Left lung (tissue), 10 donors: ENCODE measurements around the gene SCGB2A2. TPM values are rescaled to one million over a fixed set of nuclear protein-coding genes. Genes with fewer than 3 reads are reported as not detected.

ENCODE experiments used
- ATAC-seq: fragments of 200-7000 bp; cut with Tn5 transposase; one replicate; pipeline ENCODE4 v1.9.1; 2020; ENCODE audit warnings: moderate library complexity
- DNase-seq, 4 donors: peaks; one replicate each; pipeline ENCODE4 v3.0.0-alpha.2; 2013 to 2020
- H3K27ac ChIP-seq, 2 donors: fragments of 200-600 bp; sonication (generic) in 1 of 2; one replicate each; pipeline versions ENCODE4 v1.5.0 to v1.8.0; 2020 to 2021
- H3K27me3 ChIP-seq, 2 donors: fragments of 200-600 bp; sonication (generic) in 1 of 2; one replicate each; pipeline versions ENCODE4 v1.5.0 to v1.8.0; 2020 to 2021
- H3K36me3 ChIP-seq, 2 donors: fragments of 200-600 bp; sonication (generic) in 1 of 2; one replicate each; pipeline versions ENCODE4 v1.5.0 to v1.8.0; 2020 to 2021
- H3K4me1 ChIP-seq, 2 donors: fragments of 200-600 bp; one replicate each; pipeline ENCODE4 v1.8.0; 2021
- H3K4me3 ChIP-seq, 2 donors: fragments of 200-600 bp; sonication (generic) in 1 of 2; one replicate each; pipeline versions ENCODE4 v1.5.0 to v1.8.0; 2020 to 2021; ENCODE audit warnings: mild to moderate bottlenecking in 1 of 2
- H3K9me3 ChIP-seq, 2 donors: fragments of 200-600 bp; sonication (generic) in 1 of 2; one replicate each; pipeline versions ENCODE4 v1.5.0 to v1.8.0; 2020 to 2021
- CTCF ChIP-seq, 2 donors: fragments of 200-600 bp; sonication (generic) in 1 of 2; IDR thresholded peaks; one replicate each; pipeline versions ENCODE4 v1.5.0 to v1.8.0; 2021; ENCODE audit warnings: antibody characterized with exemption in 2 of 2
- intact Hi-C, 2 donors: fragments of 100-400 bp; cut with DNase I; formaldehyde crosslinking; loops; one replicate each; pipeline versions ENCODE4 v1.11.2 to v1.14.2; 2022
- polyA plus RNA-seq, 6 donors: library from polyadenylated mRNA; unstranded; fragments of 120-200 nt; gene quantifications; one replicate each; pipeline ENCODE4 v1.2.1, GENCODE V29; 2013; ENCODE audit not compliant: insufficient read length in 6 of 6
- total RNA-seq, 2 donors: library from RNA; stranded (reverse); fragmentation: NEBNext Ultra II Directional; extraction: Animal tissue kit (Norgen Biotek cat#: 25700); gene quantifications; one replicate each; pipeline ENCODE4 v1.2.1, GENCODE V29; 2021
- donor health status: DM: no; HTN: yes; CAD: no.
- donor health status: DM: no; HTN: no; CAD: no.

SCGB2A2 gene
- total and polyA plus RNA-seq, 8 donors = not detected

GRCh38 chr11:62237499-62237898 lies 32.5 kb upstream of the SCGB2A2 start:
- TF ChIP-seq CTCF (IDR thresholded peaks at IDR 0.05) = no peak
- DNase-seq (no peak), ATAC-seq (no peak)
- no peaks in the 10 kb centered on the region for H3K9me3 ChIP-seq
- H3K27ac ChIP-seq = no peak overlapping the region
- intact Hi-C loops = no loop called here
- no peak overlapping the region for H3K4me3 ChIP-seq
- H3K36me3 ChIP-seq = no peaks in the 10 kb centered on the region
- no peaks in the 10 kb centered on the region for H3K4me1 ChIP-seq
- peaks cover 0 to 45% of the 10 kb centered on the region in 2 donors for H3K27me3 ChIP-seq

- peaks cover 0 to 45% of the 10 kb centered on the region in 2 donors for H3K27me3 ChIP-seq
- H3K9me3 ChIP-seq = no peaks in the 10 kb centered on the region
- no peak overlapping the region for H3K27ac ChIP-seq
- intact Hi-C loops = no loop called here
- ATAC-seq (no peak), DNase-seq (no peak)
- H3K36me3 ChIP-seq = no peaks in the 10 kb centered on the region
- H3K4me3 ChIP-seq = no peak overlapping the region
- TF ChIP-seq CTCF (IDR thresholded peaks at IDR 0.05) = no peak
- H3K4me1 ChIP-seq = no peaks in the 10 kb centered on the region
Observed at GRCh38 chr11:62238151-62238550, 31.8 kb upstream of the SCGB2A2 start.

GRCh38 chr11:62241095-62241494 lies 28.9 kb upstream of the SCGB2A2 start:
- intact Hi-C loops = no loop called here
- Histone ChIP-seq H3K36me3 (no peaks in the 10 kb centered on the region), H3K27ac (no peak overlapping the region), H3K4me3 (no peak overlapping the region), H3K27me3 (peaks cover 0 to 40% of the 10 kb centered on the region in 2 donors), H3K4me1 (no peaks in the 10 kb centered on the region), H3K9me3 (no peaks in the 10 kb centered on the region)
- TF ChIP-seq CTCF (IDR thresholded peaks at IDR 0.05) = no peak
- ATAC-seq (no peak), DNase-seq (no peak)

- DNase-seq (no peak), ATAC-seq (no peak)
- intact Hi-C loops = no loop called here
Observed at GRCh38 chr11:62242021-62242420, 27.9 kb upstream of the SCGB2A2 start, which contains the start of gene SCGB1D2. SCGB1D2 (plus strand) TSS chr11:62242239; CDS start chr11:62242308, 69 bp downstream.

GRCh38 chr11:62245271-62245753 lies 24.6 kb upstream of the SCGB2A2 start:
- H3K27ac ChIP-seq = no peak overlapping the region
- DNase-seq (peak in 2 of 4 donors; percentile 19 to 44), ATAC-seq (peak; percentile 85)
- no peak overlapping the region for H3K4me3 ChIP-seq
- no peaks in the 10 kb centered on the region for H3K9me3 ChIP-seq
- no peaks in the 10 kb centered on the region for H3K4me1 ChIP-seq
- peaks cover 0 to 69% of the 10 kb centered on the region in 2 donors for H3K27me3 ChIP-seq
- TF ChIP-seq CTCF (IDR thresholded peaks at IDR 0.05) = no peak
- no peaks in the 10 kb centered on the region for H3K36me3 ChIP-seq
- intact Hi-C loops = no loop called here

More at GRCh38 chr11:62242021-62242420, 27.9 kb upstream of the SCGB2A2 start, which contains the start of gene SCGB1D2:
- Histone ChIP-seq H3K9me3 (no peaks in the 10 kb centered on the region), H3K36me3 (no peaks in the 10 kb centered on the region), H3K4me3 (no peak within 1 kb of the TSS), H3K27me3 (peaks cover 0 to 49% of the 10 kb centered on the region in 2 donors), H3K4me1 (no peaks in the 10 kb centered on the region), H3K27ac (no peak within 1 kb of the TSS)
- TF ChIP-seq CTCF (IDR thresholded peaks at IDR 0.05) = no peak
